HepG2 (cell line): ENCODE results near the gene P3R3URF. TPM values are rescaled to one million over a fixed set of nuclear protein-coding genes. Genes with fewer than 3 reads are reported as not detected.
A peak's percentile ranks its signal among the peaks of the same experiment; 100 is the strongest.

Experiments
- ARID3A ChIP-seq: IDR thresholded peaks from 2 replicates; pipeline ENCODE4 v1.6.1; 2012; ENCODE audit warnings: low read depth, low read length, improper control_type of control experiment
- CEBPG ChIP-seq: IDR thresholded peaks from 2 replicates; pipeline ENCODE4 v1.6.1; 2016
- CREB3 ChIP-seq: sonication (generic); formaldehyde crosslinking; IDR thresholded peaks from 2 replicates; pipeline ENCODE4 v1.5.0; 2020; ENCODE audit warnings: missing genetic modification reagents
- FOSL2 ChIP-seq: sonication (generic); formaldehyde crosslinking; IDR thresholded peaks from 2 replicates; pipeline ENCODE4 v1.4.0; 2020; ENCODE audit warnings: missing genetic modification reagents
- NR2C2 ChIP-seq: sonication (generic); formaldehyde crosslinking; IDR thresholded peaks from 2 replicates; pipeline ENCODE4 v1.4.0; 2020; ENCODE audit warnings: missing genetic modification reagents, mild to moderate bottlenecking, moderate library complexity, borderline replicate concordance
- REPIN1 ChIP-seq: sonication (generic); formaldehyde crosslinking; IDR thresholded peaks from 2 replicates; pipeline ENCODE4 v1.8.0; 2022; ENCODE audit warnings: missing genetic modification reagents, low read depth, mild to moderate bottlenecking, borderline replicate concordance
- SAFB2 ChIP-seq: sonication (generic); formaldehyde crosslinking; IDR thresholded peaks from 2 replicates; pipeline ENCODE4 v1.5.1; 2020; ENCODE audit warnings: missing genetic modification reagents, low read depth, mild to moderate bottlenecking, borderline replicate concordance
- SALL2 ChIP-seq: sonication (generic); formaldehyde crosslinking; IDR thresholded peaks from 2 replicates; pipeline ENCODE4 v1.8.1; 2023; ENCODE audit warnings: mild to moderate bottlenecking, missing genetic modification reagents, inconsistent platforms
- SMYD3 ChIP-seq: sonication (generic); formaldehyde crosslinking; IDR thresholded peaks from 2 replicates; pipeline ENCODE4 v1.8.1; 2023; ENCODE audit warnings: mild to moderate bottlenecking, missing genetic modification reagents
- TCF12 ChIP-seq, 2 experiments: fragments of 450-650 bp in 1 of 2; sonication (generic) in 1 of 2; formaldehyde crosslinking in 1 of 2; IDR thresholded peaks; 2 replicates each; pipeline versions ENCODE4 v1.6.1 to v1.8.0; 2017 to 2022; ENCODE audit warnings: antibody characterized with exemption in 1 of 2, mild to moderate bottlenecking in 1 of 2, missing genetic modification reagents in 1 of 2, moderate library complexity in 1 of 2
- TCF7 ChIP-seq: sonication (generic); IDR thresholded peaks from 2 replicates; pipeline ENCODE4 v1.6.1; 2016; ENCODE audit warnings: antibody characterized with exemption, low read depth
- THAP11 ChIP-seq: IDR thresholded peaks from 2 replicates; pipeline ENCODE4 v1.6.1; 2016; ENCODE audit warnings: missing biosample characterization, missing genetic modification reagents
- ZBTB33 ChIP-seq: sonication (generic); formaldehyde crosslinking; IDR thresholded peaks from 2 replicates; pipeline ENCODE4 v1.4.0; 2020; ENCODE audit warnings: missing genetic modification reagents
- ZBTB34 ChIP-seq: sonication (generic); formaldehyde crosslinking; IDR thresholded peaks from 2 replicates; pipeline ENCODE4 v1.8.0; 2022; ENCODE audit warnings: mild to moderate bottlenecking, missing genetic modification reagents
- ZNF256 ChIP-seq: sonication (generic); formaldehyde crosslinking; conservative IDR thresholded peaks from 2 replicates; pipeline ENCODE4 v1.4.0; 2020; ENCODE audit warnings: missing genetic modification reagents
- ZNF432 ChIP-seq: sonication (generic); formaldehyde crosslinking; IDR thresholded peaks from 2 replicates; pipeline ENCODE4 v1.5.0; 2020; ENCODE audit warnings: missing genetic modification reagents, mild to moderate bottlenecking, borderline replicate concordance
- ZNF503 ChIP-seq: sonication (generic); formaldehyde crosslinking; IDR thresholded peaks from 2 replicates; pipeline ENCODE4 v1.4.0; 2020; ENCODE audit warnings: missing genetic modification reagents
- ZNF546 ChIP-seq: sonication (generic); formaldehyde crosslinking; conservative IDR thresholded peaks from 2 replicates; pipeline ENCODE4 v1.8.1; 2023; ENCODE audit warnings: mild to moderate bottlenecking, missing genetic modification reagents
- ZNF552 ChIP-seq: sonication (generic); formaldehyde crosslinking; IDR thresholded peaks from 2 replicates; pipeline ENCODE4 v1.9.0; 2022; ENCODE audit warnings: missing genetic modification reagents, mild to moderate bottlenecking, borderline replicate concordance
- ZNF558 ChIP-seq: sonication (generic); formaldehyde crosslinking; IDR thresholded peaks from 2 replicates; pipeline ENCODE4 v1.9.0; 2022; ENCODE audit warnings: mild to moderate bottlenecking, missing genetic modification reagents, borderline replicate concordance
- ZNF589 ChIP-seq: sonication (generic); formaldehyde crosslinking; conservative IDR thresholded peaks from 2 replicates; pipeline ENCODE4 v1.8.0; 2022; ENCODE audit warnings: mild to moderate bottlenecking, moderate library complexity, missing genetic modification reagents
- polyA plus RNA-seq, 8 experiments: library from polyadenylated mRNA; depleted of rRNA in 3 of 8; stranded (reverse) in 7 of 8; unstranded in 1 of 8; fragments of >200 nt; fragmentation: Illumina TruSeq in 4 of 8; extraction: Trizol in 4 of 8; gene quantifications; 2 replicates each; pipeline versions ENCODE4 v1.2.1 to v1.2.3, GENCODE V29; 2011 to 2016; ENCODE audit warnings: low read depth in 4 of 8, missing spikeins in 1 of 8, mixed read lengths in 1 of 8; ENCODE audit not compliant: insufficient read depth in 1 of 8
- total RNA-seq, 5 experiments: library from RNA; depleted of rRNA; stranded (reverse); fragments of >200 nt; fragmentation: Illumina TruSeq; extraction: Trizol; gene quantifications; 2 replicates each; pipeline ENCODE4 v1.2.3, GENCODE V29; 2016; ENCODE audit warnings: low read depth in 1 of 5

P3R3URF gene
- total and polyA plus RNA-seq, 2 of the 13 experiments (the other 11 are each of a cell fraction or from before 2014, with no cell fraction given), result not detected

GRCh38 chr1:46132529-46133180 lies 43.6 kb downstream of the P3R3URF start, which contains the start of gene PIK3R3 (continued):
- TF ChIP-seq TCF12 (IDR thresholded peaks at IDR 0.05) (no peak), TCF12 (CRISPR knock-in tag; IDR thresholded peaks at IDR 0.05) (0 out of 2 replicates have a peak, but pooled peaks have one; percentile 39), CREB3 (peak; percentile 99), THAP11 (CRISPR knock-in tag) (peak; percentile 86), SAFB2 (CRISPR knock-in tag) (peak; percentile 69; the same call in 1 of the 2 replicates), ZNF546 (CRISPR knock-in tag) (peak; percentile 97), REPIN1 (peak; percentile 99), ZNF256 (CRISPR knock-in tag) (peak; percentile 94), TCF7 (no peak), ZNF432 (CRISPR knock-in tag) (no peak), ZBTB34 (CRISPR knock-in tag) (peak; percentile 95), SMYD3 (peak; percentile 97), ZNF558 (CRISPR knock-in tag) (peak; percentile 99; the same call in 1 of the 2 replicates), ARID3A (no peak), SALL2 (CRISPR knock-in tag) (peak; percentile 96), FOSL2 (CRISPR knock-in tag) (peak; percentile 58), ZBTB33 (CRISPR knock-in tag) (0 out of 2 replicates have a peak, but pooled peaks have one; percentile 54), ZNF552 (peak; percentile 96; the same call in 1 of the 2 replicates), ZNF503 (peak; percentile 65; the same call in 1 of the 2 replicates), NR2C2 (peak; percentile 45; the same call in 1 of the 2 replicates), ZNF589 (peak; percentile 100), CEBPG (CRISPR knock-in tag) (peak; percentile 61)
